ENCODE data around the gene NR4A3. TPM values are rescaled to one million over a fixed set of nuclear protein-coding genes. Genes with fewer than 3 reads are reported as not detected.

Gene NR4A3
- polyA plus RNA-seq, 3 donors: 0.88 to 2.1 (median 0.92) TPM

GRCh38 chr9:99885747-99886146, 64.1 kb downstream of the NR4A3 start:
- Histone ChIP-seq H3K9me3 (replicated peaks in 1 of 2; ENCODE audit: control insufficient read depth in 1 of 2, insufficient read depth in 1 of 2, low read length in 2 of 2) (no peaks in the 10 kb centered on the region), H3K4me3 (replicated peaks in 1 of 3; ENCODE audit: low read depth in 2 of 3, low read length in 3 of 3) (no peak overlapping the region), H3K27me3 (ENCODE audit: control insufficient read depth in 2 of 2, insufficient read depth in 2 of 2, low read length in 2 of 2) (no peaks in the 10 kb centered on the region), H3K4me1 (ENCODE audit: control insufficient read depth in 1 of 2, insufficient read depth in 2 of 2, low read length in 2 of 2) (no peaks in the 10 kb centered on the region), H4K20me1 (ENCODE audit: insufficient read depth, low read length) (no peaks in the 10 kb centered on the region), H2AFZ (ENCODE audit: insufficient read depth, low read depth, low read length, poor library complexity, severe bottlenecking) (no peak overlapping the region), H3K9ac (ENCODE audit: insufficient read depth, low read length, poor library complexity, severe bottlenecking) (no peak overlapping the region), H3K27ac (ENCODE audit: low read depth in 1 of 2, low read length in 2 of 2) (no peak overlapping the region), H3K4me2 (replicated peaks; ENCODE audit: extremely low read depth, low read length, poor library complexity, severe bottlenecking) (no peak overlapping the region), H3K79me2 (ENCODE audit: insufficient read depth, low read length) (no peaks in the 10 kb centered on the region), H3K36me3 (replicated peaks in 1 of 2; ENCODE audit: control insufficient read depth in 1 of 2, insufficient read depth in 2 of 2, low read length in 2 of 2) (no peaks in the 10 kb centered on the region)
- DNase-seq: no peak
- Mint-ChIP-seq H3K27ac (no peak overlapping the region), H3K9me3 (peaks cover 0 to 3% (median 0%) of the 10 kb centered on the region in 7 donors), H3K27me3 (ENCODE audit: low read depth in 3 of 3) (no peaks in the 10 kb centered on the region), H3K4me1 (peaks cover 3% of the 10 kb centered on the region), H3K36me3 (no peaks in the 10 kb centered on the region), H3K4me3 (no peak overlapping the region)
- TF ChIP-seq CTCF (IDR thresholded peaks at IDR 0.05): no peak
- no CpG with 5 or more reads among the region's 1 CpG for WGBS (ENCODE audit: insufficient coverage)
- intact Hi-C loops (cut with micrococcal nuclease): no loop called here

- Mint-ChIP-seq H3K9me3 (peaks cover 0 to 1% (median 0%) of the 10 kb centered on the region in 7 donors), H3K4me3 (no peak overlapping the region), H3K36me3 (no peaks in the 10 kb centered on the region), H3K4me1 (peaks cover 3% of the 10 kb centered on the region), H3K27me3 (ENCODE audit: low read depth in 3 of 3) (no peaks in the 10 kb centered on the region), H3K27ac (no peak overlapping the region)
- H4K20me1 ChIP-seq (ENCODE audit: insufficient read depth, low read length): no peaks in the 10 kb centered on the region
- H3K9me3 ChIP-seq (replicated peaks in 1 of 2; ENCODE audit: control insufficient read depth in 1 of 2, insufficient read depth in 1 of 2, low read length in 2 of 2): no peaks in the 10 kb centered on the region
- WGBS (ENCODE audit: insufficient coverage): no CpG with 5 or more reads among the region's 1 CpG
- no peak overlapping the region for H3K9ac ChIP-seq (ENCODE audit: insufficient read depth, low read length, poor library complexity, severe bottlenecking)
- TF ChIP-seq CTCF (IDR thresholded peaks at IDR 0.05): no peak
- H3K27ac ChIP-seq (ENCODE audit: low read depth in 1 of 2, low read length in 2 of 2): no peak overlapping the region
- no peak overlapping the region for H3K4me2 ChIP-seq (replicated peaks; ENCODE audit: extremely low read depth, low read length, poor library complexity, severe bottlenecking)
- no peak for DNase-seq
- intact Hi-C loops (cut with micrococcal nuclease): no loop called here
- no peaks in the 10 kb centered on the region for H3K36me3 ChIP-seq (replicated peaks in 1 of 2; ENCODE audit: control insufficient read depth in 1 of 2, insufficient read depth in 2 of 2, low read length in 2 of 2)
- no peaks in the 10 kb centered on the region for H3K4me1 ChIP-seq (ENCODE audit: control insufficient read depth in 1 of 2, insufficient read depth in 2 of 2, low read length in 2 of 2)
- H3K27me3 ChIP-seq (ENCODE audit: control insufficient read depth in 2 of 2, insufficient read depth in 2 of 2, low read length in 2 of 2): no peaks in the 10 kb centered on the region
- no peak overlapping the region for H3K4me3 ChIP-seq (replicated peaks in 1 of 3; ENCODE audit: low read depth in 2 of 3, low read length in 3 of 3)
- no peaks in the 10 kb centered on the region for H3K79me2 ChIP-seq (ENCODE audit: insufficient read depth, low read length)
- no peak overlapping the region for H2AFZ ChIP-seq (ENCODE audit: insufficient read depth, low read depth, low read length, poor library complexity, severe bottlenecking)
Observed at GRCh38 chr9:99889120-99889519, 67.4 kb downstream of the NR4A3 start.

Measured in CD14-positive monocyte (primary cell).